Breast epithelium (tissue), 3 donors: ENCODE data around the gene NTRK3.

Experiments
- CTCF ChIP-seq, 3 donors: fragments of 450-650 bp; IDR thresholded peaks; one replicate each; pipeline ENCODE4 v1.5.1; 2016 to 2017; ENCODE audit warnings: antibody characterized with exemption in 3 of 3, mild to moderate bottlenecking in 3 of 3, moderate library complexity in 3 of 3
- POLR2A ChIP-seq: fragments of 450-650 bp; IDR thresholded peaks from one replicate; pipeline ENCODE4 v1.6.1; 2016; ENCODE audit warnings: antibody characterized with exemption, mild to moderate bottlenecking, moderate library complexity

- TF ChIP-seq POLR2A (no peak), CTCF (IDR thresholded peaks at IDR 0.05) (no peak)
Observed at GRCh38 chr15:88014454-88015160, 241.9 kb downstream of the NTRK3 start.
